Superior temporal gyrus (tissue), 1 donor: Measurements from ENCODE around the gene MPP7.
A peak's percentile ranks its signal among the peaks of the same experiment; 100 is the strongest.
"Not testable (repeated sequence)": the region's sequence is repeated elsewhere in the genome, so short reads cannot be mapped to it uniquely, and the experiment has no call there.

ENCODE experiments used
- DNase-seq: peaks from one replicate; pipeline ENCODE4 v3.0.0-alpha.2; 2016; ENCODE audit errors: extremely low spot score

The MPP7 gene

GRCh38 chr10:28302638-28303488, at the start of gene MPP7:
Gene MPP7, minus strand, starts transcription at chr10:28303064. Its CDS starts 64,460 bp downstream, at chr10:28238604.
- DNase-seq = peak; percentile 99

GRCh38 chr10:28349892-28350291, 47.0 kb upstream of the MPP7 start:
- DNase-seq = no peak

DNA sequence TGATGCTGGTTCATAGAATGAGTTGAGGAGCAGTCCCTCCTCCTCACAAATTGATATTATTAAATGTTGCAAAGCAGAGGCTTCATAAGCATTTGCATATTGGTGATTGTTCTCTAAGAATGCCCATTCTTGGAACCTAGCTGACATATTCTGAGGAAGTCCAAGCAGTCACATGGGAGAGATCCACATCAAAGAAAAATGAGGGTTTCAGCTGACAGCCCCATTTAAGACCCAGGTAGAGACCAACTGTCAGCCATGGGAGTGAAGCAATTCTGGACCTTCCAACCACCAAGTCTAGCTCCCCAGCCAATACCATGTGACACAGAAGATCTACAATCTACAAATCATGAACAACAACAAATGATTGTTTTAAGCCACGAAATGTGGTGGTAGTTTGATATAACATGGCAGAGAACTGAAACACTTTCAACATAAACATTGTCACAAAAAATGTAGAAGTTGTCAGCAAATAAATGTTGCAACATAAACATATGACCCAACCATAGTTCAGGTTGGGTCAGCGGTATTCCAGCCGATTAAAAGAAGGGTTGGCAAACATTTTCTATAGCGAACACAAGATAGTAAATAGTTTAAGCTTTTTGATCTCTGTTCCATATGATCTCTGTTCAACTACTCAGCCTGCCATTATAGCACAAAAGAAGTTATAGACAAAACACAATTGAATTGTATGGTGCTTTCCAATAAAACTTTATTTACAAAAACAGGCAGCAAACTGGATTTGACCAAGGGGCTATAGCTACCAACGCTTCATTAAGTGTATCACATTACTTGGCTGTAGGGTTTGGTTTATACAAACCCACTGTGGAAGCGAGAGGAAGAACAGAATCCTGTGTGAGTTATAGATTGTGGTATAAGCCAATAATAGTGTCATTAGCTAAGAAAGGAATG, 41.4 kb upstream of the MPP7 start:
- DNase-seq = no peak

- DNase-seq = no peak
These were observed 40.4 kb upstream of the MPP7 start for GRCh38 chr10:28343252-28343651.

DNA sequence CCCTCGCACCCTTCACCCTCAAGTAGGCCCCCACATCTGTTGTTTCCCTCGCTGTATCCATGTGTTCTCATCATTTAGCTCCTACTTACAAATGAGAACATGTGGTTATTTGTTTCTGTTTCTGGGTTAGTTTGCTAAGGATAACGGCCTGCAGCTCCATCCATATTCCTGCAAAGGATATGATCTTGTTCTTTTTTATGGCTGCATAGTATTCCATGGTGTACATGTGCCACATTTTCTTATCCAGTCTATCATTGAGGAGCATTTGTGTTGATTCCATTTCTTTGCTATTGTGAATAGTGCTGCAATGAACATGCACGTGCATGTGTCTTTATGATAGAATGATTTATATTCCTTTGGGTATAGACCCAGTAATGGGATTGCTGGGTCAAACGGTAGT, 38.8 kb upstream of the MPP7 start:
- DNase-seq = not testable (repeated sequence)

DNA sequence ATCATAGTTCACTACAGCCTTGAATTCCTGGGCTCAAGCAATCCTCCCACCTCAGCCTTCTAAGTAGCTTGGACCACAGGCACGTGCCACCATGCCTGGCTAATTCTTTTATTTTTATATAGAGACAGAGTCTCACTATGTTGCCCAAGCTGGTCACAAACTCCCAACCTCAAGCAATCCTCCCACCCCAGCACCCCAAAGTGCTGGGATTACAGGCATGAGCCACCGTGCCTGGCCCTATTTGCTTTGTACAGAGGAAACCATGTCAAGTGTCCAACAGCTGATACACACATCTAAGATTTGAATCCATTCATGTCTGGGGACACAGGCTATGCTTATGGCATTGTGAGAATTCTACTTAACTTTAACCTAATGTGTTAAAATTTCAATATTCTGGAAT, 29.9 kb upstream of the MPP7 start:
- no peak for DNase-seq

DNA sequence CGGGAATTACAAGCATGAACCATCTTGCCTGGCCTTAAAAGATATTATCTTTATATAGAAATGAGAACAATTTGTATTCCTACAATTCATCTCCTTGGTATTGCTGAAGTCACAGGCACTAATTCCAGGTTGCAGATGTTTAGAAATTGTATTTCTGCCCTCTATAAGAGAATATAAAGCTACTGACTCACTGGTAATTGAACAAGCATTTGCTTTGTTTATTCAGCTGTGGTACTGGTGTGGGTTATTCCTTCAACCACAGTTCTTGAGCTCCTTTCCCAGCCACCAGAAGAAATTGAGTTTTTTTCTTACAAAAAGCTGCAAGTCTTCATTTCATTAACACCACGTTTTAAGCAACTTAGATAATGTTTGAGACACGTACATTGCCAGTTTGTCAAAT, 29.0 kb upstream of the MPP7 start:
- DNase-seq = no peak

- no peak for DNase-seq
These were observed 28.2 kb upstream of the MPP7 start for GRCh38 chr10:28331066-28331465.

- no peak for DNase-seq
These were observed 25.5 kb upstream of the MPP7 start for GRCh38 chr10:28328346-28328745.

- no peak for DNase-seq
These were observed 24.6 kb upstream of the MPP7 start for GRCh38 chr10:28327491-28327880.

DNA sequence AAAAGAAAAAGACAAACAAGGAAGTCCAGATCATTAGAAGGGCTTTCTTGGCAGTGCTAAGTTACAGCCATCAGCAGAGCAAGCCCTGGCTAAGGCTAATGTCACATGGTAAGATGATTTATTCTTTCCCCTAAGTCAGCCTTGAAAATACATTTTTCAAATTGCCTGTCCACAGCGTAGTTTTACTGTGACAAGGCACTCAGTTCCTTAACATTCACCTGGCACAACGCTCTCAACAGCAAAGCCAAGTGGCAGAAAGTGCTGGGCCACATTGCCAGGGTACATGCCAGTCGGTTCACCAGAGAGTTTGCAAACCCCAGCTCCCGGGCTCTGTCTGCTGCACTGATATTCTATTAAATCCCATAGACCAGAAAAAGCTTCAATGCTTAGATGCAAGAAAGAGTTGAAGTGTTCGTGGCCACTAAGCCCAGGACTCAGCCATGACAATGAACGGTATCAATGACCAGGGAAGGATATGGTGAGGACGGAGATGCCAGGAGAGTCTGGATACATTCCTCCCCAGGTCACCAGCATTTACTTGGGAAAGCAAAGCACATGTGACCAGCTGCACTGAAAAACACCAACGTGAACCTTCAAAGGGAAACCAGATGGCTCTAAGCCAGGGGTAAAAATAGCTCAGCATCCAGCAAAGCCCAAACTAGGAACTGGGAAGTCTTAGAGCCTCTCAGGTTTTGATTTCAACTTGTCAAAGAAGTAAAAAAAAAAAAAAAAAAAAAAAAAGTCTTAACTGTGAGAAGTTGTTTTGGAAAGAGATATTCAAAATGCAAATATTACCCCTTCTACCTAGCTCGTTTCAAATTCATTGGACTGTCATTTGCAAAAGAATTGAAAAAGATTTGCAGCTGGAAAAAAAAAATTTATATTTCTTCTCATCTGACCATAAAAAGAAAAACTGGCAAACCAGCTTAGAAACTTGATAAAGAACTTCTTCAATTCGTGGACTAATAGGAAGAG, 23.9 kb upstream of the MPP7 start:
- no peak for DNase-seq

- no peak for DNase-seq
These were observed 17.9 kb upstream of the MPP7 start for GRCh38 chr10:28320799-28321198.

GRCh38 chr10:28320090-28320489, 17.2 kb upstream of the MPP7 start:
- DNase-seq = no peak

- not testable (repeated sequence) for DNase-seq
These were observed 16.2 kb upstream of the MPP7 start for GRCh38 chr10:28319061-28319460.

DNA sequence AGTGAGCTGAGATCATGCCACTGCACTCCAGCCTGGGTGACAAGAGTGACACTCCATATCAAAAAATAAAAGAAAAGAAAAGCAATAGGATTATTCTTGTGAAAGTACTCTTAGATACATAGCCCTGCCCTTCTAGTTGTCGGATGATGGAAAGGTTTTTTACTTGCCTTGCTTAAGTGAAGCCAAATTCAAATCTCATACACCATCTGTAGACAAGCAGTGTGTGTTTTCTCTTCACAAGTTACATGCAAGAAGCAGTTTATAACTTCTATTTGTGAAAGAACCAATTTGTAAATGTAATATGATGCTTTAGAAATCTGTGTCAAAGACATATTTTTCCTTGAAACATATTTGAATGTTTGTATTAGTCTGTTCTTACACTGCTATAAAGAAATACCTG, 15.8 kb upstream of the MPP7 start:
- DNase-seq = no peak

GRCh38 chr10:28317760-28318159, 14.9 kb upstream of the MPP7 start:
- no peak for DNase-seq

GRCh38 chr10:28316696-28317095, 13.8 kb upstream of the MPP7 start:
- no peak for DNase-seq

DNA sequence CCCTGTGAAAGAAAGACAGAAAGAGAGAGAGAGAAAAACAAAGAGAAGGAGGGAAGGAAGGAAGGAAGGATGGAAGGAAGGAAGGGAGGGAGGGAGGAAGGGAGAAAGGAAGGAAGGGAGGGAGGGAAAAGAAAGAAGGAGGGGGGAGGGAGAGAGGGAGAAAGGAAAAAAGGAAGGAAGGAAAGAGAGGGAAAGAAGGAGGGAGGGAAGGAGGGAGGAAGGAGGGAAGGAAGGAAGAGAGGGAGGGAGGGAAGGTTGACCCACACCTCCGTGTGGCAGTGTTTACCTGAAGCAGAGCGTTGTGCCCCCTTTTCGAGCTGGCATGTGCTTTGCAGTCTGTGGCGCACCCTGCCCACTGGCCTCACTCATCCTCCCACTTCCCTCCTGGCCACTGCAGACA, 12.3 kb upstream of the MPP7 start:
- no peak for DNase-seq

GRCh38 chr10:28314211-28314610, 11.3 kb upstream of the MPP7 start:
- no peak for DNase-seq

GRCh38 chr10:28312572-28312971, 9.7 kb upstream of the MPP7 start:
- DNase-seq = no peak

DNA sequence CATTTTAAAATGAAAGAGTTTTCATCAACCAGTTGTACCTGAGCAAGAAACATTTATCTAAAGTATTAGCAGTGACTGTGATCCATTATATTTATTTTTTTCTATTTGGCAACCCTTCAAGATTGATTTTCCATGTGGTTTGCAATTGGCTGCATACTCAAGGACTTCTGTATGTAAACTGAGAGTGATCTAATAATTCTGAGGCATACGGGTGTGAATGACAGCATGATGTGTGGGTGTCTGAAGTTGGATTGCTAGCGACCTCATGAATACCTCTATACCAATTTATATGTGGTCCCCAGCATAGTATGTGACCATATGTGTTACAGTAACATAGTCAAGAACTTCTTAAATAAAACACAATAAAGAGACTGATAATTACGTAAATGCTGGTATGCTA, 8.2 kb upstream of the MPP7 start:
- no peak for DNase-seq

DNA sequence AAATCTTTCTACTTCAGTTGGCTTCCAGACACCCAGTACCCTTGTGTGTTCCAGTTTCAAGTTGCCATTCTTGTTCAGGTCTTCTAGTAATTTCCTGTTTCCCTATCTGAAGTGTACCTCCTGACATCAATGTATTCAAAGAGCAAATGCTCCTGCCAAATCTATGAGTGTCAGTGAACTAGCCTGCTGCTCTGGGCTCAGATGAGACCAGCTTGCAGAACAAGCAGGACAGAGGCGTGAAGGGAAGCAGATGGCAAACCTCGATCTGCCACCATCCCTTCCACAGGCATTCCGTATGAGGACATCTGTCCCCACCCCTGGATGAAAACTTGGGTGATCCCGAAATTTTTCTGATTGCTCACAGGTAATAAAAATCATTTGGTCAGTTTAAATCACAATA, 4.4 kb upstream of the MPP7 start:
- no peak for DNase-seq
